SU-DHL-6 (cell line): ENCODE results near the gene VWC2L.

Experiments
- EZH2phosphoT487 ChIP-seq: fragments of 200-600 bp; sonication (generic), shearing (Covaris generic); conservative IDR thresholded peaks from 2 replicates; pipeline ENCODE4 v1.6.1; 2018; ENCODE audit warnings: mild to moderate bottlenecking, antibody characterized with exemption, low read length, moderate library complexity, mixed read lengths
- TF ChIP-seq, protein P1 (sequence below): fragments of 200-600 bp; sonication (generic); IDR thresholded peaks from one replicate; pipeline ENCODE4 v1.5.1; 2017; ENCODE audit warnings: antibody characterized with exemption, mild to moderate bottlenecking, low read length, moderate library complexity; ENCODE audit not compliant: insufficient read depth, poor library complexity, severe bottlenecking

DNA sequence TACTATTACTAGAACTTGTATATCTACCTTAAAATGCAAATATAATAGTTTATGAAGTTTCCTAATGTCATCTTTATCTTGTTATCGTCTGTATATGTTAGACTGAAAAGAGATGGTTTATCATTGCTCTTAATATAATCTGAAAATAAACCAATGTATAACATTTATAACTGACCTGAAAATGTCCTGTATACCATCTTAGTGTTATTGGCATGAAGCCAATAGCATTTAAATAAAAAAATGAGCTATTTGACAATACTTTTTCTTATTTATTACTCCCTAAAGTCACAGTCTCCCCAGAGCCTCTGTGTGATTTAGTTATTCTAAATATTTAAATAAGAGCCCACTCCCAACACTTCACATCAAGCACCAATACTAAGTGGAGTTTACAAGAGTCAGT is 1.8 kb downstream of the VWC2L start:
- TF ChIP-seq, protein P1, sequence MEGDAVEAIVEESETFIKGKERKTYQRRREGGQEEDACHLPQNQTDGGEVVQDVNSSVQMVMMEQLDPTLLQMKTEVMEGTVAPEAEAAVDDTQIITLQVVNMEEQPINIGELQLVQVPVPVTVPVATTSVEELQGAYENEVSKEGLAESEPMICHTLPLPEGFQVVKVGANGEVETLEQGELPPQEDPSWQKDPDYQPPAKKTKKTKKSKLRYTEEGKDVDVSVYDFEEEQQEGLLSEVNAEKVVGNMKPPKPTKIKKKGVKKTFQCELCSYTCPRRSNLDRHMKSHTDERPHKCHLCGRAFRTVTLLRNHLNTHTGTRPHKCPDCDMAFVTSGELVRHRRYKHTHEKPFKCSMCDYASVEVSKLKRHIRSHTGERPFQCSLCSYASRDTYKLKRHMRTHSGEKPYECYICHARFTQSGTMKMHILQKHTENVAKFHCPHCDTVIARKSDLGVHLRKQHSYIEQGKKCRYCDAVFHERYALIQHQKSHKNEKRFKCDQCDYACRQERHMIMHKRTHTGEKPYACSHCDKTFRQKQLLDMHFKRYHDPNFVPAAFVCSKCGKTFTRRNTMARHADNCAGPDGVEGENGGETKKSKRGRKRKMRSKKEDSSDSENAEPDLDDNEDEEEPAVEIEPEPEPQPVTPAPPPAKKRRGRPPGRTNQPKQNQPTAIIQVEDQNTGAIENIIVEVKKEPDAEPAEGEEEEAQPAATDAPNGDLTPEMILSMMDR: no peak
- TF ChIP-seq EZH2phosphoT487: no peak
